ENCODE measurements around the gene HOXD4. TPM values are rescaled to one million over a fixed set of nuclear protein-coding genes. Genes with fewer than 3 reads are reported as not detected.

Gene HOXD4
- total RNA-seq, 1 donor from 2014 or later = not detected

- Mint-ChIP-seq H3K9me3 (ENCODE audit: low read depth) (peaks cover 3% of the 10 kb centered on the region), H3K4me3 (ENCODE audit: unreplicated experiment) (no peak overlapping the region), H3K27ac (ENCODE audit: unreplicated experiment) (no peak overlapping the region), H3K27me3 (ENCODE audit: low read depth) (peaks cover 84% of the 10 kb centered on the region), H3K4me1 (ENCODE audit: low read depth) (peaks cover 14% of the 10 kb centered on the region), H3K36me3 (ENCODE audit: low read depth) (no peaks in the 10 kb centered on the region)
- no peak for DNase-seq (ENCODE audit: low spot score)
- no peak for TF ChIP-seq CTCF (IDR thresholded peaks at IDR 0.05)
Observed at GRCh38 chr2:176111846-176112374, 39.4 kb upstream of the HOXD4 start.

GRCh38 chr2:176112375-176113302 is 38.7 kb upstream of the HOXD4 start:
- no peak for TF ChIP-seq CTCF (IDR thresholded peaks at IDR 0.05)
- Mint-ChIP-seq H3K4me3 (ENCODE audit: unreplicated experiment) (no peak overlapping the region), H3K27me3 (ENCODE audit: low read depth) (peaks cover 85% of the 10 kb centered on the region), H3K9me3 (ENCODE audit: low read depth) (peaks cover 3% of the 10 kb centered on the region), H3K4me1 (ENCODE audit: low read depth) (peaks cover 10% of the 10 kb centered on the region), H3K27ac (ENCODE audit: unreplicated experiment) (no peak overlapping the region), H3K36me3 (ENCODE audit: low read depth) (no peaks in the 10 kb centered on the region)
- no peak for DNase-seq (ENCODE audit: low spot score)

- peaks cover 92% of the 10 kb centered on the region for H3K27me3 Mint-ChIP-seq (ENCODE audit: low read depth)
- H3K9me3 Mint-ChIP-seq (ENCODE audit: low read depth) = peaks cover 8% of the 10 kb centered on the region
- TF ChIP-seq CTCF (IDR thresholded peaks at IDR 0.05) = no peak
- H3K4me3 Mint-ChIP-seq (ENCODE audit: unreplicated experiment) = no peak overlapping the region
- peaks cover 5% of the 10 kb centered on the region for H3K4me1 Mint-ChIP-seq (ENCODE audit: low read depth)
- H3K36me3 Mint-ChIP-seq (ENCODE audit: low read depth) = peaks cover 2% of the 10 kb centered on the region
- DNase-seq (ENCODE audit: low spot score) = no peak
- H3K27ac Mint-ChIP-seq (ENCODE audit: unreplicated experiment) = no peak overlapping the region
Observed at GRCh38 chr2:176114120-176114929, 37.0 kb upstream of the HOXD4 start.

GRCh38 chr2:176114930-176115625 is 36.3 kb upstream of the HOXD4 start:
- Mint-ChIP-seq H3K4me3 (ENCODE audit: unreplicated experiment) (no peak overlapping the region), H3K4me1 (ENCODE audit: low read depth) (peaks cover 3% of the 10 kb centered on the region), H3K27ac (ENCODE audit: unreplicated experiment) (no peak overlapping the region), H3K36me3 (ENCODE audit: low read depth) (peaks cover 4% of the 10 kb centered on the region), H3K9me3 (ENCODE audit: low read depth) (peaks cover 8% of the 10 kb centered on the region), H3K27me3 (ENCODE audit: low read depth) (peaks cover 91% of the 10 kb centered on the region)
- TF ChIP-seq CTCF (IDR thresholded peaks at IDR 0.05) = no peak
- no peak for DNase-seq (ENCODE audit: low spot score)
